ENCODE data around the gene LY6G5C.

The LY6G5C gene

DNA sequence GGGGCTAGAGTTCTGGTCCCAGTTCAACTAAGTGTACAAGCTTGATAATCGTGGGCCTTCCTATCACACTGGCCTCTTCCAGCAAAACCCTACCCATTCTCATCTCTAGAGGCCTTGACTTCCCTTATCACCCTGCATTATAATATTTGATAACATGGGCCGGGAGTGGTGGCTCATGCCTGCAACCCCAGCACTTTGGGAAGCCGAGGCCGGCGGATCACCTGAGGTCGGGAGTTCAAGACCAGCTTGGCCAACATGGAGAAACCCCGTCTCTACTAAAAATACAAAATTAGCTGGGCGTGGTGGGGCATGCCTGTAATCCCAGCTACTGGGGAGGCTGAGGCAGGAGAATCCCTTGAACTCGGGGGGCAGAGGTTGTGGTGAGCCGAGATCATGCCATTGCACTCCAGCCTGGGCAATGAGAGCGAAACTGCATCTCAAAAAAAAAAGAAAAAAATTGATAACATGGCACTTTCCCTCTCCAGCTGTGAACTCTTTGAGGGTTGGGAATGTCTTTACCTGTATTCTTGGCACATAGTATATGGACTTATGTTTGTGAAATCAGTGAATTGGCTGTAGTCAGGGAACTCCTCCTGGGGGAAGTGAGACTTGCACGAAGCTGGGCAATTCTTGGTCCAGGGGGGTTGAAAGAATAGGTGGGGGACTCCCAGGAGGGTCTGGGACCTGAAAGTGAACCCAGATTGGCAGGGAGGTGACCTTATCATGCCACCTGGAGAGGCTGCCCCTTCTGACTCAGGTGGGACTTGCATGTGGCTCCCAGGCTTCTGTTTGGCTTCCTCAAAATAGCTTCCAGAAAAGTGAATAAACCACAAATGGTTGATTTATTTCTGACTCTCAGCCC is 19.4 kb downstream of the LY6G5C start:
- DNase-seq, result no peak

GRCh38 chr6:31660381-31661261 is 20.2 kb downstream of the LY6G5C start, which contains the start of gene C6orf47:
C6orf47 (minus strand) TSS chr6:31660778; CDS start chr6:31659947, 831 bp downstream.
- DNase-seq, result peak; percentile 79

GRCh38 chr6:31659649-31660380 is 21.1 kb downstream of the LY6G5C start:
- peak; percentile 47 for DNase-seq

- DNase-seq, result no peak
These were observed 21.8 kb downstream of the LY6G5C start for GRCh38 chr6:31658983-31659648.

- no peak for DNase-seq
These were observed 22.6 kb downstream of the LY6G5C start for GRCh38 chr6:31658158-31658688.

- peak; percentile 44 for DNase-seq
These were observed 23.3 kb downstream of the LY6G5C start for GRCh38 chr6:31657406-31658157.

DNA sequence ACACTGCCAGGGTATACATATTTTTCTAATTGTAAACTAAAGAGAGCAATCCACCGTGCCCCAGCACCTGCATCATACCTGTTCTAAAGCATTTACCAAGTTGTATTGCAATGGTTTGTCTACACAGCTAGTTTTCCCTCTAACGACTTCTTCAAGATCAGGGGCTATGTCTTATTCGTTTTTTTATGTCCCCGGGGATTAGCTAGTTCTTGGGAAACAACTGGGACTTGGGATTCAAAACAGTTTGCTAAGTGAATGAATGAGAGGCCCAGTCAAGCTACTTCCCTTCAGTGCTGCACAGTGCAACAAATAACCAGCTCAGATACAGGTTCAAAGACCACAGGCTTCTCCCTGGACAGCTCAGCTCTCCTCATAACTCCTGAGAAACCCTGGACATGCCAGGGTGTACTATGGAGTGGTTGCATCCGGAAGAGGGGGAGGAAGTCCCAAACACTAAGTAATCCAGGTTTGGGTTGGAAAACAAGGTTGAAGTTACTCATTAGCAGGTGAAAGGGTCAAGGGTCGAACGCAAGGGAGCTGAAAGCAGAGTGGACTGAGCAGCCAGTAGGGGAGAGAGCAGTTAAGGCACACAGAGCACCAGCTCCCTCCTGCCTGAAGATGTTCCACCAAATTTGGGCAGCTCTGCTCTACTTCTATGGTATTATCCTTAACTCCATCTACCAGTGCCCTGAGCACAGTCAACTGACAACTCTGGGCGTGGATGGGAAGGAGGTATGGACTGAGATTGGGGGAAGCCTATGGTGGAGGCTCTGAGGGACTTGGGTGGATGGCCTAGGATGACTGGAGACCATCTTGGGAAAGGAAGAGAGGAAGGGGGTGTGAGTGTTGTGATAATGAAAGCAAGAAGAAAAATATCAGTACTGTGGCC is 25.3 kb downstream of the LY6G5C start, which contains the start of gene APOM:
Gene APOM (plus strand): TSS at position 546 of the 889 bp plus-strand sequence. CDS start 73 bp downstream, at position 619.
- DNase-seq, result no peak

GRCh38 chr6:31654574-31655348 is 26.1 kb downstream of the LY6G5C start:
- no peak for DNase-seq

DNA sequence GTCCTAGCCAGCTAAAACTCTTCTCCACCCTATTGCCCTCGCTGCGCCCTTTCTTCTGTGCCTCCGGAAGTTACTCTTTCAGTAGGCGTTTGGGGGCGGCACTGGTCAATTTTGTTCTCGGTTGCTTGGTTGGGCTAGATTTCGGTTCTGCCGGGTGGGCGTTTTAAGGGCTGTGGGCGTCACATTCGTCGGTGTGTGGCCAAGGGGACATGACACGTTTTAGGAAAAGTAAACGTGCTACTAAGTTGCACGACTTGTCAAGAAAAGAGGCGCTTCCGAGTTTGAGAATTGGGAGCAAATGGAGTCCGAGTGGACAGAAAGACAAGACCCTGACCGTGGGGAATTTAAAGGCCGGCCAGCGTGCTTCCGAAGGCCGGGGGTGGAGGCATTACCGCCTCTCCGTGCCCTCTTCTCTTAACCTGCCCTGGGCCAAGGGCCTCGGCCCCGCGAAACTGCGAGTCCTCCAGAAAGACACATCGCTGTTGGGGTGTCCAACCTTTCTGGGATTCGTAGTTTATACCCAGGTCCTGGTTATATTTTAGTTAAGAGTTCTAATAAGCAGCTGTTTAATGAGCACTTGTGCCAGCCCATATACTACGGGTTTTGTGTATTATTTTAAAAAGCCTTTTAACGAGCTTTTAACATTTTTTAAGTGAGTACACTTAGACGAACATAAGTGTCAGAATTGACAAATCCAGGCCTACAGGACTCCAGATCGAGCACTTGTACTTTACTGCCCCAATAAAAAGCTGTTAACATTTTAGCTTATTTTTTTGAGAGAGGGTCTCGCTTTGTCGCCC is 27.7 kb downstream of the LY6G5C start:
- no peak for DNase-seq

- no peak for DNase-seq
These were observed 29.2 kb downstream of the LY6G5C start for GRCh38 chr6:31651602-31652191.

GRCh38 chr6:31645325-31645724 is 35.5 kb downstream of the LY6G5C start:
- DNase-seq, result no peak

- DNase-seq, result no peak
These were observed 36.9 kb downstream of the LY6G5C start for GRCh38 chr6:31643818-31644454.

- DNase-seq, result no peak
These were observed 37.9 kb downstream of the LY6G5C start for GRCh38 chr6:31642798-31643570.

DNA sequence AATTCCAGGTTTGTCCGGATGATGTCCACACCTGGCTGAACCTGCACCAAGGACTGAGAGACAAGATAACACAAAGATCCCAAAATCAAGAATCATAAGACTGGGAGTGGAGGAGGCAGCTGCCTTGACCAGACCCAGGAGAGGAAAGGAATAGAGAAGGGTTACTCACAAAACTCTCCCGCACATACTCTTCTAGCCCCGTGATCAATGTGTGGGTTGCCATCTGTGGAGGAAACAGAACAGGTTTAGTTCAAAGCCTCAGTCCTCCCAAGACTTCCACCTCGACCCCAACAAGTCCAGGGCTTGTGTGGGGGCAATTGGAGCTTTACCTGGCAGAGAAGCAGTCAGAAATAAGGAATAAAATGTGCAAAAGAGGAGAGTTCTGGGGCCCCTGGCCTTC is 39.5 kb downstream of the LY6G5C start:
- no peak for DNase-seq

DNA sequence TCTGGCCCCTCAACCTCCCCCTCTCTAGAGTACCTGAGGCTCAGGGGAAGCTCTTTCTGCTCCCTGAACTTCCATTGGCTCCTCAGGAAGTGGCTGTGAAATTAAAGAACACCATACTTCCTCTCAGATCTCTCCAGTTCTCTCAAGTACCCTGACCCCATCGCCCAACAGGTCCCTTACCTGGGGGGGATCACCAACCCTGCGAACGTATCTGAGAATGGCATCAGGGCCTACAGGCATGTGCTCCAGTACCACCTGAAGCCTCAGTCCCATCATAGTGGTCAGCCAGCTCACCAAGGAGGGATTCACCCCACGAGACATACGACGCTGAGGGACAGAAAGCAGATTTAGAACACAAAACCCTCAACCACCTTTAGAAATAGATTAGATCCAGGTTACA is 40.3 kb downstream of the LY6G5C start:
- no peak for DNase-seq

DNA sequence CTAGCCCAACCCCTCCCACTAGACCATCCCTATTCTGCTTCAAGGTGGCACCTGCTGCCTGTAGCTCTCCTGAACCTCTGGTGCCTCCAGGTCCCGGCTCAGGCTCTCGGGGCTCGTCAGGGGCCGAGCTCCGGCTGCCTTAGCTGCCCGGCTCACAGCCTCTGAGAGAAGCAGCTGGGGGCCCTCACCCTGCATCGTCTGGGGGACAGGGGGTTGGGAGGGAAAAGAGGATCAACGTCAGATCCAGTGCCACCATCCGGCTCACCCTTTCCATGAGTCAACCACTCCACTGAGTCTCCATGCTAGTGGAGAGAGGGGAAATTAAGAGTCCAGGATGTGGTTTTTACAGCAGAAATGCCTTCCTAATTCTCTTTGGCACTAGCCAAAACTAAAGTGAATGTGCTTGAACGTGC is 41.4 kb downstream of the LY6G5C start:
- DNase-seq, result no peak

DNA sequence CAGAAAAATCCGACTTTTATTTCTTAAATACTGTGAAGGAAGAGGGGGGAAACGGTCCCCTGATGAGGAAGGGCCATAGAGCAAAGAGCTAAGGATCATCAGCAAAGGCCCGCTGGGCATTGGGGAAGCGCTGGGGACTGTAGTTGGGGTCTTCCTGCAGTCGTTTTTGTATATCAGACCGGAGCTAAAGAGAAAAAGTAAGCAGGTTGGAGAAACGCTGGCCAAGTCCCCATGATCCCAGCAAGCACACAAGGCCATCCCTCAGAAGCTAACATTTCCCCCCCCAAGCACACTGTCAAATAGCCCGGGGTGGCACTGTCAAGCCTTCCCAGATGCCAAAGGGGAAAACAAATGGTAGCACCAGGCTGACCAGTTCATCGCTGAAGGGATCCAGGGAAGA is 41.8 kb downstream of the LY6G5C start:
- DNase-seq, result no peak
